HCT116 (cell line): Measurements from ENCODE around the gene MSH4. TPM values are rescaled to one million over a fixed set of nuclear protein-coding genes. Genes with fewer than 3 reads are reported as not detected.
"Not testable (repeated sequence)": the region's sequence is repeated elsewhere in the genome, so short reads cannot be mapped to it uniquely, and the experiment has no call there.

Source experiments
- ATAC-seq: fragments of 200-7000 bp; cut with Tn5 transposase; 2 replicates; pipeline ENCODE4 v1.9.1; 2020; ENCODE audit warnings: mild to moderate bottlenecking, moderate library complexity
- Bru-seq: library from RNA; stranded (reverse); fragments of 400-500 nt; gene quantifications from one replicate; lab custom pipeline; 2021; lab: Mats Ljungman, UMichigan
- BruChase-seq, 2 experiments: library from RNA; stranded (reverse); fragments of 400-500 nt; gene quantifications; one replicate each; lab custom pipeline; 2021; lab: Mats Ljungman, UMichigan
- BruUV-seq: library from RNA; stranded (reverse); fragments of 400-500 nt; replicated peaks from 2 replicates; lab custom pipeline; 2021; lab: Mats Ljungman, UMichigan
- CTCF ChIA-PET: fragments of 300-600 bp; sonication (Branson Sonifier 250); formaldehyde crosslinking; loops from one replicate; lab custom pipeline; 2021; ENCODE audit warnings: antibody characterized with exemption; lab: Charles Lee
- POLR2A ChIA-PET: fragments of 300-600, 350-600 bp; sonication (Branson Sonifier 250); formaldehyde crosslinking; loops from one replicate; lab custom pipeline; 2021; ENCODE audit warnings: antibody characterized with exemption; lab: Charles Lee
- RAD21 ChIA-PET, 2 experiments: fragments of 300-600 bp; sonication (Branson Sonifier 250); formaldehyde crosslinking; loops; one replicate each; lab custom pipeline; 2023; ENCODE audit warnings: low total read pairs in 2 of 2; ENCODE audit not compliant: uncharacterized antibody in 2 of 2, unreplicated experiment in 2 of 2, low non-redundant PET in 1 of 2; lab: Charles Lee
- DNase-seq: peaks from one replicate; pipeline ENCODE4 v3.0.0-alpha.2; 2010; ENCODE audit warnings: low read depth, low spot score
- H2AFZ ChIP-seq: fragments of 200-600 bp; shearing (Covaris generic), sonication (generic); 2 replicates; pipeline ENCODE4 v1.6.1; 2017; ENCODE audit warnings: low read depth, mixed run types, mixed read lengths, antibody characterized with exemption, low read length; ENCODE audit not compliant: poor library complexity, severe bottlenecking
- H3K27ac ChIP-seq: 2 replicates; pipeline ENCODE4 v1.5.1; 2012; ENCODE audit warnings: low read depth, low read length
- H3K27me3 ChIP-seq: fragments of 200-600 bp; sonication (generic); 2 replicates; pipeline ENCODE4 v1.6.1; 2016; ENCODE audit warnings: mixed run types, low read length, mixed read lengths; ENCODE audit not compliant: insufficient read depth
- H3K36me3 ChIP-seq, 2 experiments: fragments of 200-500 bp in 1 of 2; fragments of 200-600 bp in 1 of 2; sonication (Bioruptor generic) in 1 of 2; sonication (generic) in 1 of 2; 2 replicates each; pipeline versions ENCODE4 v1.5.1 to v1.6.1; 2014 to 2016; ENCODE audit warnings: low read length in 2 of 2, inconsistent platforms in 1 of 2, mixed read lengths in 1 of 2, mixed run types in 1 of 2; ENCODE audit not compliant: insufficient read depth in 2 of 2, control insufficient read depth in 1 of 2
- H3K4me1 ChIP-seq, 2 experiments: fragments of 200-600 bp in 1 of 2; sonication (generic) in 1 of 2; 2 replicates each; pipeline versions ENCODE4 v1.5.1 to v1.6.1; 2012 to 2017; ENCODE audit warnings: low read length in 2 of 2, inconsistent platforms in 1 of 2, mild to moderate bottlenecking in 1 of 2, mixed read lengths in 1 of 2, mixed run types in 1 of 2, moderate library complexity in 1 of 2; ENCODE audit not compliant: insufficient read depth in 2 of 2, control insufficient read depth in 1 of 2
- H3K4me2 ChIP-seq: fragments of 200-600 bp; sonication (generic); 2 replicates; pipeline ENCODE4 v1.6.1; 2017; ENCODE audit warnings: mixed run types, low read length, mixed read lengths
- H3K4me3 ChIP-seq, 2 experiments: fragments of 200-600 bp in 1 of 2; sonication (generic) in 1 of 2; replicated peaks in 1 of 2; 2 replicates each; pipeline ENCODE4 v1.5.1; 2011 to 2016; ENCODE audit warnings: low read length in 2 of 2, control low read depth in 1 of 2, low read depth in 1 of 2, mild to moderate bottlenecking in 1 of 2, mixed read lengths in 1 of 2, mixed run types in 1 of 2
- H3K79me2 ChIP-seq: fragments of 200-600 bp; sonication (generic); 2 replicates; pipeline ENCODE4 v1.6.1; 2017; ENCODE audit warnings: mild to moderate bottlenecking, mixed run types, low read length, moderate library complexity, mixed read lengths; ENCODE audit not compliant: insufficient read depth
- H3K9ac ChIP-seq: fragments of 200-600 bp; sonication (generic); 2 replicates; pipeline ENCODE4 v1.6.1; 2016; ENCODE audit warnings: low read length, mixed read lengths
- H3K9me2 ChIP-seq: fragments of 200-600 bp; sonication (generic), shearing (Covaris generic); 2 replicates; pipeline ENCODE4 v1.6.1; 2017; ENCODE audit warnings: mixed run types, mild to moderate bottlenecking, moderate library complexity; ENCODE audit not compliant: insufficient read depth
- H3K9me3 ChIP-seq, 2 experiments: fragments of 200-500 bp in 1 of 2; fragments of 200-600 bp in 1 of 2; sonication (Bioruptor generic) in 1 of 2; sonication (generic) in 1 of 2; 2 replicates each; pipeline ENCODE4 v1.6.1; 2014 to 2017; ENCODE audit warnings: low read length in 2 of 2, mixed read lengths in 2 of 2, inconsistent platforms in 1 of 2, low read depth in 1 of 2, mild to moderate bottlenecking in 1 of 2, mixed run types in 1 of 2, moderate library complexity in 1 of 2; ENCODE audit not compliant: control insufficient read depth in 1 of 2, insufficient read depth in 1 of 2
- H4K20me1 ChIP-seq: fragments of 200-600 bp; sonication (generic), shearing (Covaris generic); 2 replicates; pipeline ENCODE4 v1.6.1; 2017; ENCODE audit warnings: mixed run types, mild to moderate bottlenecking, moderate library complexity; ENCODE audit not compliant: insufficient read depth
- CBX3 ChIP-seq: IDR thresholded peaks from 2 replicates; pipeline ENCODE4 v1.6.1; 2012; ENCODE audit warnings: low read depth
- CEBPB ChIP-seq: IDR thresholded peaks from 2 replicates; pipeline ENCODE4 v1.6.1; 2012; ENCODE audit warnings: low read depth
- EGR1 ChIP-seq: IDR thresholded peaks from 2 replicates; pipeline ENCODE4 v1.6.1; 2012; ENCODE audit warnings: low read depth
- ELF1 ChIP-seq: IDR thresholded peaks from 2 replicates; pipeline ENCODE4 v1.6.1; 2012; ENCODE audit warnings: low read depth, borderline replicate concordance
- EZH2phosphoT487 ChIP-seq: fragments of 200-600 bp; IDR thresholded peaks from 2 replicates; pipeline ENCODE4 v1.6.1; 2018; ENCODE audit warnings: antibody characterized with exemption, borderline replicate concordance
- JUND ChIP-seq: IDR thresholded peaks from 2 replicates; pipeline ENCODE4 v1.6.1; 2012
- MAX ChIP-seq: IDR thresholded peaks from 2 replicates; pipeline ENCODE4 v1.6.1; 2012
- POLR2AphosphoS5 ChIP-seq: IDR thresholded peaks from 2 replicates; pipeline ENCODE4 v1.6.1; 2011; ENCODE audit warnings: mild to moderate bottlenecking, low read depth, low read length, moderate library complexity
- SRF ChIP-seq: IDR thresholded peaks from 2 replicates; pipeline ENCODE4 v1.6.1; 2012; ENCODE audit warnings: low read depth
- TCF7L2 ChIP-seq: IDR thresholded peaks from 2 replicates; pipeline ENCODE4 v1.7.0; 2011; ENCODE audit warnings: borderline replicate concordance, inconsistent platforms; ENCODE audit not compliant: insufficient read depth, insufficient read length; ENCODE audit errors: extremely low read depth
- ZNF274 ChIP-seq: fragments of 200-500 bp; sonication (Bioruptor generic); IDR thresholded peaks from 2 replicates; pipeline ENCODE4 v1.6.1; 2014; ENCODE audit warnings: mild to moderate bottlenecking, low read depth, low read length, inconsistent platforms
- intact Hi-C: fragments of 100-400 bp; cut with micrococcal nuclease; formaldehyde crosslinking; loops from 2 replicates; pipeline ENCODE4 v1.10.0; 2022
- long read RNA-seq: library from polyadenylated mRNA; unstranded; transcript quantifications from one replicate; pipeline ENCODE4 v2.0.0, GENCODE V29; 2021; ENCODE audit not compliant: unreplicated experiment
- polyA plus RNA-seq: library from polyadenylated mRNA; unstranded; fragments of >200 nt; gene quantifications from 2 replicates; pipeline ENCODE4 v1.2.1, GENCODE V29; 2012; ENCODE audit warnings: missing spikeins
- total RNA-seq: library from RNA; stranded (reverse); gene quantifications from one replicate; pipeline ENCODE4 v1.2.1, GENCODE V29; 2021; ENCODE audit not compliant: unreplicated experiment
- TF ChIP-seq, protein P1 (sequence below): IDR thresholded peaks from 2 replicates; pipeline ENCODE4 v1.6.1; 2012; ENCODE audit warnings: low read depth

MSH4 gene
- total RNA-seq (1.7 TPM), Bru-seq, nascent RNA (percentile 59 among the genes with signal in this experiment), BruChase-seq, experiment 1, labeled RNA remaining after a 6-hour chase (percentile 74 among the genes with signal in this experiment), BruChase-seq, experiment 2, labeled RNA remaining after a 2-hour chase (percentile 70 among the genes with signal in this experiment)
- polyA plus RNA-seq: 0.12 and 0.30 TPM in 2 replicates
- long read RNA-seq, partial matches to known transcripts: 0 of 4 reads
- long read RNA-seq, other reads (novel, unspliced or antisense): 4 of 4 reads

DNA sequence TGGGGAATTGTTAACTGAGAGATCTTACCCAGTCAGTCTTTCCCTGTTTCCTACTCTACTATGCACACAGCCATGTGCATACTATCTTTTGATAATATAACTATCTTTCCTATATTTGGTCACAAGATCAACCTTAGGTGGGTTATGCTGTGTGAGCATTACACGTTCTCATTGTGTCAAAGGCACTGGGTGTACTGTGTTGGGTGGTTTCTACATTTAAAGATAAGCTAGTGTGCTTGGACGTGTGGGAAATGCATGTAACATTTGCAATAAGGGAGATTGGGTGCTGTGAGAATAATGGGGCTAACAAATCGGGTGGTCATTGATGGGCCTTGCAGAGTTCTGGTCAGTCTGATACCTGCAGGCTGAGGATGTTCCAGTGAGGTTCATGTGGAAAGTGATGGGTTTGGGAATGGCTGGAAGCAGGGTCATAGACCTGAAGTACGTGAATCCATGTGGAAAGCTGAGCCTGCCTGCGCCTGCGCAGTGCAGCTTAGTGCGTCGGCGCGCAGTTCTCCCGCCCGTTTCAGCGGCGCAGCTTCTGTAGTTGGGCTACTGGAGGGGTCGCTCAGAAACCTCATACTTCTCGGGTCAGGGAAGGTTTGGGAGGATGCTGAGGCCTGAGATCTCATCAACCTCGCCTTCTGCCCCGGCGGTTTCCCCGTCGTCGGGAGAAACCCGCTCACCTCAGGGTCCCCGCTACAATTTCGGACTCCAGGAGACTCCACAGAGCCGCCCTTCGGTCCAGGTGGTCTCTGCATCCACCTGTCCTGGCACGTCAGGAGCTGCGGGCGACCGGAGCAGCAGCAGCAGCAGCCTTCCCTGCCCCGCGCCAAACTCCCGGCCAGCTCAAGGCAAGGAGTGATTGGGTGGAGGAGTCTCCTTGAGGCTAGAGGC, at the start of gene MSH4:
Gene MSH4 (plus strand): TSS at position 507 of the 897 bp plus-strand sequence. CDS start 104 bp downstream, at position 611.
- no peak within 1 kb of the TSS for H2AFZ ChIP-seq
- no peak within 1 kb of the TSS for H3K4me2 ChIP-seq
- no peak within 1 kb of the TSS for H3K4me3 ChIP-seq
- peaks cover 60% of the 10 kb centered on the region for H4K20me1 ChIP-seq
- ATAC-seq: peak; percentile 41
- H3K79me2 ChIP-seq: peaks cover 27% of the 10 kb centered on the region
- no peak for TF ChIP-seq CEBPB
- no peak for TF ChIP-seq TCF7L2
- 0 out of 2 replicates have a peak, but pooled peaks have one; percentile 20 for TF ChIP-seq SRF
- peak; percentile 45 for TF ChIP-seq POLR2AphosphoS5
- TF ChIP-seq EGR1: no peak
- TF ChIP-seq MAX: 0 out of 2 replicates have a peak, but pooled peaks have one; percentile 26
- 0 out of 2 replicates have a peak, but pooled peaks have one; percentile 6 for TF ChIP-seq CBX3
- no peak for TF ChIP-seq ZNF274
- peak; percentile 9 for TF ChIP-seq JUND
- TF ChIP-seq EZH2phosphoT487: no peak
- TF ChIP-seq ELF1: no peak
- TF ChIP-seq, protein P1, sequence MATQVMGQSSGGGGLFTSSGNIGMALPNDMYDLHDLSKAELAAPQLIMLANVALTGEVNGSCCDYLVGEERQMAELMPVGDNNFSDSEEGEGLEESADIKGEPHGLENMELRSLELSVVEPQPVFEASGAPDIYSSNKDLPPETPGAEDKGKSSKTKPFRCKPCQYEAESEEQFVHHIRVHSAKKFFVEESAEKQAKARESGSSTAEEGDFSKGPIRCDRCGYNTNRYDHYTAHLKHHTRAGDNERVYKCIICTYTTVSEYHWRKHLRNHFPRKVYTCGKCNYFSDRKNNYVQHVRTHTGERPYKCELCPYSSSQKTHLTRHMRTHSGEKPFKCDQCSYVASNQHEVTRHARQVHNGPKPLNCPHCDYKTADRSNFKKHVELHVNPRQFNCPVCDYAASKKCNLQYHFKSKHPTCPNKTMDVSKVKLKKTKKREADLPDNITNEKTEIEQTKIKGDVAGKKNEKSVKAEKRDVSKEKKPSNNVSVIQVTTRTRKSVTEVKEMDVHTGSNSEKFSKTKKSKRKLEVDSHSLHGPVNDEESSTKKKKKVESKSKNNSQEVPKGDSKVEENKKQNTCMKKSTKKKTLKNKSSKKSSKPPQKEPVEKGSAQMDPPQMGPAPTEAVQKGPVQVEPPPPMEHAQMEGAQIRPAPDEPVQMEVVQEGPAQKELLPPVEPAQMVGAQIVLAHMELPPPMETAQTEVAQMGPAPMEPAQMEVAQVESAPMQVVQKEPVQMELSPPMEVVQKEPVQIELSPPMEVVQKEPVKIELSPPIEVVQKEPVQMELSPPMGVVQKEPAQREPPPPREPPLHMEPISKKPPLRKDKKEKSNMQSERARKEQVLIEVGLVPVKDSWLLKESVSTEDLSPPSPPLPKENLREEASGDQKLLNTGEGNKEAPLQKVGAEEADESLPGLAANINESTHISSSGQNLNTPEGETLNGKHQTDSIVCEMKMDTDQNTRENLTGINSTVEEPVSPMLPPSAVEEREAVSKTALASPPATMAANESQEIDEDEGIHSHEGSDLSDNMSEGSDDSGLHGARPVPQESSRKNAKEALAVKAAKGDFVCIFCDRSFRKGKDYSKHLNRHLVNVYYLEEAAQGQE: no peak
- intact Hi-C loops: no loop called here
- no peaks in the 10 kb centered on the region for H3K27me3 ChIP-seq
- BruUV-seq: no TSS peak
- POLR2A ChIA-PET: interaction anchor here (1.1 kb wide), 1 partner anchor 11 kb away, joined by 4 read pairs; the partner anchor contains the start of gene RABGGTB
- H3K36me3 ChIP-seq: peaks cover 40 to 50% of the 10 kb centered on the region in 2 experiments
- CTCF ChIA-PET: no interaction called here
- RAD21 ChIA-PET: no interaction called here
- no peaks in the 10 kb centered on the region for H3K4me1 ChIP-seq
- no peaks in the 10 kb centered on the region for H3K9me2 ChIP-seq
- DNase-seq: no peak
- H3K9ac ChIP-seq: no peak within 1 kb of the TSS; the same call in 1 of the 2 replicates
- H3K27ac ChIP-seq: no peak within 1 kb of the TSS
- H3K9me3 ChIP-seq: no peaks in the 10 kb centered on the region

GRCh38 chr1:75757210-75757609, 39.5 kb upstream of the MSH4 start:
- BruUV-seq, CTCF ChIA-PET: not testable (repeated sequence)

More at GRCh38 chr1:75757210-75757609, 39.5 kb upstream of the MSH4 start:
- DNase-seq, H3K9me2 ChIP-seq, ATAC-seq, RAD21 ChIA-PET, H3K9me3 ChIP-seq, H2AFZ ChIP-seq, H3K4me2 ChIP-seq, H3K9ac ChIP-seq, H3K27ac ChIP-seq, POLR2A ChIA-PET, H3K36me3 ChIP-seq, intact Hi-C loops, H3K27me3 ChIP-seq, H4K20me1 ChIP-seq, H3K4me1 ChIP-seq, H3K79me2 ChIP-seq, H3K4me3 ChIP-seq: not testable (repeated sequence)
